GM21367 (cell line): ENCODE results near the gene DGKB.

ENCODE experiments used
- ATAC-seq: cut with Tn5 transposase; IDR thresholded peaks from one replicate; pipeline ENCODE4 v1.9.1; 2021; ENCODE audit not compliant: unreplicated experiment

The DGKB gene

GRCh38 chr7:14825912-14826311 lies 76.6 kb downstream of the DGKB start:
- no peak for ATAC-seq

- no peak for ATAC-seq
Measured at GRCh38 chr7:14822481-14822854, 80.1 kb downstream of the DGKB start.

- no peak for ATAC-seq
Measured at GRCh38 chr7:14821757-14822480, 80.6 kb downstream of the DGKB start.

GRCh38 chr7:14818871-14819270 lies 83.7 kb downstream of the DGKB start:
- ATAC-seq = no peak

- ATAC-seq = no peak
Measured at GRCh38 chr7:14817829-14818614, 84.5 kb downstream of the DGKB start.

GRCh38 chr7:14807507-14807906 lies 95.0 kb downstream of the DGKB start:
- ATAC-seq = no peak

GRCh38 chr7:14806891-14807290 lies 95.7 kb downstream of the DGKB start:
- ATAC-seq = no peak

GRCh38 chr7:14805105-14805719 lies 97.3 kb downstream of the DGKB start:
- ATAC-seq = no peak

- ATAC-seq = no peak
Measured at GRCh38 chr7:14800664-14801063, 101.9 kb downstream of the DGKB start.

GRCh38 chr7:14793151-14793550 lies 109.4 kb downstream of the DGKB start:
- ATAC-seq = no peak

- ATAC-seq = no peak
Measured at GRCh38 chr7:14787551-14787950, 115.0 kb downstream of the DGKB start.

GRCh38 chr7:14786314-14786895 lies 116.1 kb downstream of the DGKB start:
- ATAC-seq = no peak

GRCh38 chr7:14777806-14778205 lies 124.7 kb downstream of the DGKB start:
- no peak for ATAC-seq

- no peak for ATAC-seq
Measured at GRCh38 chr7:14776266-14776665, 126.3 kb downstream of the DGKB start.

- no peak for ATAC-seq
Measured at GRCh38 chr7:14773729-14774271, 128.8 kb downstream of the DGKB start.

- ATAC-seq = no peak
Measured at GRCh38 chr7:14770614-14771013, 131.9 kb downstream of the DGKB start.

- no peak for ATAC-seq
Measured at GRCh38 chr7:14769261-14769660, 133.3 kb downstream of the DGKB start.

- ATAC-seq = no peak
Measured at GRCh38 chr7:14767716-14768425, 134.7 kb downstream of the DGKB start.

- no peak for ATAC-seq
Measured at GRCh38 chr7:14766747-14767146, 135.8 kb downstream of the DGKB start.

GRCh38 chr7:14765731-14766130 lies 136.8 kb downstream of the DGKB start:
- no peak for ATAC-seq

GRCh38 chr7:14762561-14762960 lies 140.0 kb downstream of the DGKB start:
- no peak for ATAC-seq
